M059J (cell line): ENCODE results near the gene UBQLNL. TPM values are rescaled to one million over a fixed set of nuclear protein-coding genes. Genes with fewer than 3 reads are reported as not detected.
A peak's percentile ranks its signal among the peaks of the same experiment; 100 is the strongest.

ENCODE experiments used
- DNase-seq: peaks from one replicate; pipeline ENCODE4 v3.0.0-alpha.2; 2012; ENCODE audit warnings: low read depth
- total RNA-seq: library from RNA; depleted of rRNA; stranded (reverse); fragments of >200 nt; shearing (Covaris generic); gene quantifications from 2 replicates; pipeline ENCODE4 v1.2.3, GENCODE V29; 2014; rRNA removed

The UBQLNL gene
- total RNA-seq, 1 experiment from 2014 or later: 0.34 TPM

DNA sequence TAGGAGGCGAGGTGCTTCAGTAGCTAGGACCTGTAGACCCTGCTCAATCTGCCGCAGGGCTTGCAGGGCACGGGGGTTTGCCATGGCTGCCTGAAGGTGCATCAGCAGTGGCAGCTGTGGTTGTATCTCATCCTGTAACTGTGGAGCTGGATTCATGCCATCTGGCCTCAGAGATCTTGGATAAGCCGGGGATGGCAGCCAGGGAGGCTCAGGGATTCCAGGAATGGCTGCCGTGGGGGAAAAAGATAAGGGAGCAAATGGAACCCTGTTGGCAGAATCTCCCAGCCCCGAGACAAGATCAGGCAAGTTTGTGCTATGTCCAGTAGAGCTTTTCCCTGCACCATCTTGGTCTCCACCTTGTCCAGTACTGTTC is 8.6 kb downstream of the UBQLNL start:
- DNase-seq: no peak

DNA sequence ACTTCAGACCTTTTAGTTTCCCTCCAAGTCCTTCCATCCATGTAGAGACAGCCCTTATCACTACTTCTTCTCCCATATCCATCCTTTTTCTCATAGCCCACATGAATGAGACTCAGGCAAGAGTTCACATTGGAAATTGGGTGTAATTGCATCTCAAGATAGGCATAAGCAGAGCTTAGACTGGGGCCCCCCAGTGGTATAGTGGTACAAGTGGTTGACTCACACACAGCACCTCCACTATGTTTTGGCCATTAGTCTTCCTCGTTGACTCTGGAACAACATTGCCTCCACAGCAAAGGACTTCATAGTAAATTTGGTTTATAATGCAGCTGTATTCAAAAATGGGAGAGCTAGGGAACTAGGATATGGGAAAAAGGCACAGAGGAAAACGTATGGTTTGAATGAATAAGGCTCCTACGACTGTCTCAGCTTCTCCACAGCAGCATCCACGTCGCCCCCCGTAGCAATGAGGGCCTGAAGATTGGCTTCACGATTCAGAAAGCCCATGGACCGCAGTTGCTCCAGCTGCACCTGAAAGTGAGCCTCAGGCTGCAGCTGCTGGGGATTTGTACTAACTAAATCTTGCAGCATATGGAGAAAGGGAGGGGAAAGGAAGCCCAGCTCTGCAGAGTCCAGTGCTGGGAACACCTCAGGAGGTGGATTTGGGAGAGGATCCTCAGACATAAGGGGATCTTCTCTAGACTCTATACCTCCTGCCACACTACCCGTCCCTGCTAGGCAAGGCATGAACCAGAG is 9.1 kb downstream of the UBQLNL start:
- no peak for DNase-seq

DNA sequence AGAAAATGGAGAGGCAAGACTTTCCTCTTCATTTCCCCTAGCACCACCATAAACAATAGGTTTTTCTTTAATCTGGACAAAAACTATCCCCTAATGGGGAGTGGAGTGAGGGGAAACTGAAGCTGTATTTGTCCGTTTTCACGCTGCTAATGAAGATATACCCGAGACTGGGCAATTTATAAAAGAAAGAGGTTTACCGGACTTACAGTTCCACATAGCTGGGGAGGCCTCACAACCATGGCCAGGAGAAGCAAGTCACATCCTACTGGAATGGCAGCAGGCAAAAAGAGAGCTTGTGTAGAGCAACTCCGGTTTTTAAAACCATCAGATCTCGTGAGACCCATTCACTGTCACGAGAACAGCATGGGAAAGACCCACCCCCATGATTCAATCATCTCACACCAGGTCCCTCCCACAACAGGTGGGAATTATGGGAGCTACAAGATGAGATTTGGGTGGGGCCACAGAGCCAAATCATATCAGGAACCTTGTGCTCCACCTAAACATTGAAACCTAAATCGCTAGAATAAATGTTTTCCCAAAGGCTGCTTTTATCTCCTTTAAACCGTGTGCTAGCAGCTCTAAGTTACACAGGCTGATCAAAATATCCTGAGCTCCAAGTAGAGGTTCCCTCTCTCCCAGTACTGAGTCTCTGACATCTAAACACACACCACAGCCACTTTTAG is 11.0 kb downstream of the UBQLNL start:
- no peak for DNase-seq

DNA sequence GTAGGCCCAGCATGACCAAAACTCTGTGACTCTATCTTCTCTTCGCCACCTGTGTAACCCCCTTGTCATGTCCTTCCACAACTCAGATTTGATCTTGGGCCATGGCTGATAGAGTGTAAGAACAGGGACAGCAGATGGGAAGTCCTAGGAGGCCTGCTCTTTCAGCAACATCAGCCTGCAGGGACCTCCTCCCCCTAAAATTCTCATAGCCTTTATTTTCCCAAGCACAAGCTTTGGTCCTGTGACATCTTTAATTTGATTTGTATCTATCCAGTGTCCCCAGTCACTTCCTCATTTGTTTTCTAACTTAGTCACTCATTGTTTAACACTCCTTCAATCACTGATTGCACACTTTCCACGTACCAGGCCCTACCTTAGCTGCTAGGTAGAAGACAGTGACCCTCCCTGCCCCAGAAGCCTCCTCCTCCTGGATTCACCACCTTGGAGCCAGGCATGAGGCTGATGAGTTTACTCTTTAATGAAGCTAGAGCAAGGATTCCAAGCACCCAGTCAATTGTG is 12.0 kb downstream of the UBQLNL start:
- DNase-seq: no peak

DNA sequence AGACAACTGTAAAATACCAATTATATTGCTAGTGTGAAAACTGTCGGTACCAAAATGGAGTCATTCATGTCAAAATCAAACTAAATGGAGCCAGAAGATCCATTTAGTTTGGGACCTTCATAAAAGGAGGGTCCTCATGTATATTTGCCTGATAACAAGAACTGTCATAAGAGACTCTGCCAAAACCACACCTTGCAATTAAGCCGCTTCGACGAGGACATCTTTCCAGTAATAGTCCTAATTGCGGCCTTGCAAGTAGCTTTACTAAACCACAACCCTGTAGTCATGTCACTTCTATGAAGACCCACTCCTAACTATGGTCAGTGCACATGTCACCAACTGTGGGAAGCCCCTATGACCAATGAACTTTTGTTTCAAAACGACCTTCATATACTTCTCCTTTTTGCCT is 16.1 kb downstream of the UBQLNL start:
- no peak for DNase-seq

DNA sequence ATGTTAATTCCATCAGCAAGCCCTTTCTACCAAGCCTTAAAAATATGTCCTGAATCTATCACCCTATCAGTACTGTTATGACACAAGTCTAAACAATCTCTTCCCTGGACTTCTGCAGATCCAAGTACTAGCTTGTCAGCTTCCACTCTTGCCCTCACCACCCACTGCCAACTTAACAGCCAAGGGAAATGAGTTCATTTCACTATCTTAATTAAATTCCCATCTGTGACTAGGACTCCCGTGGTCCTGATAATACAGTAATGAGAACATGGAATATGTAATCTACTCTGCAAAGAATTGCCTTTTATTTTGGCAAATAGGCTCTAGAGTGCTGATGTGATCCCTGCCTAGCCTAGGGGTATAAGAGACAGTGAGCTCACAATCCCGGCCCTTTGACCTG is 16.8 kb downstream of the UBQLNL start:
- DNase-seq: no peak

DNA sequence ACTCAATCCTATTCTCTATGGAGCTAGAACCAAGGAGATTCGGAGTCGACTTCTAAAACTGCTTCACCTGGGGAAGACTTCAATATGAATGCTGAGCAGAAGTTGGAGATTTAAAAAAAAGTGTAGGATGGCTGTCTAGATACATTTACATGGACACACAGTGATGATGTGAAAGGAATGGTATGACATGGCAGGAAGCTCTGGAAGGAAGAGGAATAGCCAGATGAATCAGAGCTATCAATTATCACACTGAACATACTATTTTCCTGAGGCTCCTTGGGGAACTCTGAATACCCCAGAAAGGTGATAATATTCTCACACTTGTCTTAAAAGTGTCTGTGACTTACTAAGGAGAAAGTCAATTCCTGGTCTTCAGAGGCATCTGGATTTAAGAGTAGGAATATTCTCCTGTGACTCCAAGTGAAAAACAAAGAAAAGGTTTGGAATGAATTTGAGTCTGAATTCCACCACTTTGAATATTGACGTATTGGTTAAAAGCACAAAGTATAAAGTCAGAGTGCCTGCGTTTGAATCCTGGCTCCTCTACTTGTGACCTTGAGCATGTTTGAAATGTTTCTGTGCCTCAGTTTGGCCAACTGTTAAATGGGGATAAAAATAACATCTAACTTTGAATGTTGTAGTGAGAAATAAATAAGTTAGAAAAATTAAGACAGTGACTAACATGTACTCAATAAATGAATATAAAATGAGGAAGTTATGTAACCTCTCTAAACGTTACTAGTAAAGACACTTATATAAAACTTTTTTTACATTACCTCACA is 26.7 kb downstream of the UBQLNL start:
- no peak for DNase-seq

DNA sequence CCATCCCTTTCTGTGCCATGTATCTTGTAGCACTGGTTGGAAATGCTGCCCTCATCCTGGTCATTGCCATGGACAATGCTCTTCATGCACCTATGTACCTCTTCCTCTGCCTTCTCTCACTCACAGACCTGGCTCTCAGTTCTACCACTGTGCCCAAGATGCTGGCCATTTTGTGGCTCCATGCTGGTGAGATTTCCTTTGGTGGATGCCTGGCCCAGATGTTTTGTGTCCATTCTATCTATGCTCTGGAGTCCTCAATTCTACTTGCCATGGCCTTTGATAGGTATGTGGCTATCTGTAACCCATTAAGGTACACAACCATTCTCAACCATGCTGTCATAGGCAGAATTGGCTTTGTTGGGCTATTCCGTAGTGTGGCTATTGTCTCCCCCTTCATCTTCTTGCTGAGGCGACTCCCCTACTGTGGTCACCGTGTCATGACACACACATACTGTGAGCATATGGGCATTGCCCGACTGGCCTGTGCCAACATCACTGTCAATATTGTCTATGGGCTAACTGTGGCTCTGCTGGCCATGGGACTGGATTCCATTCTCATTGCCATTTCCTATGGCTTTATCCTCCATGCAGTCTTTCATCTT is 27.6 kb downstream of the UBQLNL start:
- DNase-seq: no peak

DNA sequence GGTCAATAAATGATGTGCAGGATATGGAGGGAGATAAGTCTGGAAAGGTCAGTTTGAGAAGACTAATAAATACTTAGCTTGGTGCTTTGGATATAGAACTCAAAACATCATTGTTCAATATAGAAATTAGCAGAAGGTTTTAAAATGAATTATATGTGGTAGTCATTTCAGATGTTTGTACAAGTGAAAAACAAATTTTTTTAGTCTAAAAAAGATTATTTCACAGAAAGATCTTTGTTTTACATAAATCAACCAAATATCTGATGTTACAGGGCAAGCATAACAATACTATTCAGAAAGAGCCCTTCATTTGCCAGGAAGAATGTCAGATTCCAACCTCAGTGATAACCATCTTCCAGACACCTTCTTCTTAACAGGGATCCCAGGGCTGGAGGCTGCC is 28.1 kb downstream of the UBQLNL start, which contains the start of gene OR52D1:
TSS of gene OR52D1 (plus strand) at position 301 of the 400 bp plus-strand sequence. CDS start at position 323, 22 bp downstream.
- DNase-seq: no peak

DNA sequence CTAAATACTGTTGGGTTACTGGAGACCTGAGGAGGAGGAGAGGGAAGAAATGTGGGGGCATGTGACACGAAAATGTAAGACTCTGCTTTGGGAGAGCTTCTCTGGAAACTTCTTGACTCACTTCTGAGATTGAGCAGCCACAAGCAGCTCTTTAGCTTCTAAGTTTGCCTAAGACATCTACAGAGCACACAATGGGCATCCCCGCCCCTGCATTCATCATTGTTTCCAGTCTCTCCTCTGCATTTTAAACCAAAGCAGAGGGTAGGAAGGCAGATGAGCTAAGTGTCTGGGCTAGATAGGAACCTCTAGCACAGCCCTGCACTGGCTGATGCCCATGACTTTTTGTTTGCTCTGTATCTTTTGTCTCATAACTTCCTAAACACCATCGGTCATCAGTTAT is 30.1 kb downstream of the UBQLNL start:
- no peak for DNase-seq

DNA sequence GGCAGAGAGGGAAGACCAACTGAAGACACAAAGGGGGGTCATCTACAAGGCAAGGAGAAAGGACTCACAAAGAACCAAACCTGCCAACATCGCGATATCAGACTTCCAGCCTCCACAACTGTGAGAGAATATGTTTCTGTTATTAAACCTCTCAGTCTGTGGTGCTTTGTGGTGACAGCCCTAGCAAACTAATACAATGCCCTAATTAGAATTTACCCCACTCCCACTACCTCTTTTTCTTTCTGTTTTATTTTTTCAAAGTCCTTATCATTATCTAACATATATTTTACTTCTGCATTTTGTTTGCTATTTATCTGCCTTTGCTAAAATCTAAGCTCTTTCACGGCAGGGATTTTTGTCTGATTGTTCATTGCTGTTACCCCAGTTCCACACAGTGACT is 30.5 kb downstream of the UBQLNL start:
- no peak for DNase-seq

DNA sequence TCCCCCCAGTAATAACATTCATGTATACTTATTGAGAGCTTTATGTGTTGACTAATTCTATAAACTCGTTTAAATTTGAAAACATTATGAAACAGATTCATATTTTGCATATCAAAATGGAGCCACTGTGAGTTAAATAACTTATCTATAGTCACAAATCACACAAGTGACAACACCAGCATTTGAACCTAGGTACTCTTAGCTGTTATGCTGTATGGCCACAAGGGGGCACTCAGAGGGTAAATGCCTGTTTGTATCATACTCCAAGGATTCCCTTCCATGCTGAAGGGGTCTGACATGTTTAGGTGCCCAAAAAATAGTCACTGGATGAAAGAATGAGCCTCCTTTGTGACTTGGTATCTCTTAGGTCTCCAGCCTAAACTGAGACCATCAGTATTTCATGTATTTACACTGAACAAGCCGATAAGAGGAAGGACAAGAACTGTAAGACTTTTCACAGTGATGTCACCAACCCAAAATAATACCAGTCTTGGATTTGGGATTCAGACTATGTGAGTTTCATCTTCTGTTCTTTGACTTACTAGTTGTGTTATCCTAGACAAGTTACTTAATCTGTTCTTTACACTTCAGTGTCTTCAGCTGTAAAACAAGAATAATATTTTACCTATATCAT is 40.2 kb downstream of the UBQLNL start:
- DNase-seq: peak; percentile 55

DNA sequence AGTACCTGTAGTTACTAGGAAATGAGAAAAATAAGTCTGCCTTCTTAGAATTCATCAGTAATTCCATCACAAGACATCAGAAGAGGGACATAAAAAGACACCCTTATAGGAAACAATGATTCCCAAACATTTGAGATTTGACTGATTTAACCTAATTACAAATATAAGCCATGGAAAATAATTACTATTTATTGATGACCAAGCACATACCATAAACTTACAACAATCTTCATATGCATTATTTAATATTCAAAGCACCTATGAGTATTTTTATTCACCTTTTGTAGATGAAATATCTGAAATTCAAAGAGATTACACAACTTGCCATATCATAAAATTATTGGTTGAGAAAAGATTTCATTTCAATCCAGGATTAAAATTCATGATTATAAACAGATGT is 42.6 kb downstream of the UBQLNL start:
- no peak for DNase-seq

DNA sequence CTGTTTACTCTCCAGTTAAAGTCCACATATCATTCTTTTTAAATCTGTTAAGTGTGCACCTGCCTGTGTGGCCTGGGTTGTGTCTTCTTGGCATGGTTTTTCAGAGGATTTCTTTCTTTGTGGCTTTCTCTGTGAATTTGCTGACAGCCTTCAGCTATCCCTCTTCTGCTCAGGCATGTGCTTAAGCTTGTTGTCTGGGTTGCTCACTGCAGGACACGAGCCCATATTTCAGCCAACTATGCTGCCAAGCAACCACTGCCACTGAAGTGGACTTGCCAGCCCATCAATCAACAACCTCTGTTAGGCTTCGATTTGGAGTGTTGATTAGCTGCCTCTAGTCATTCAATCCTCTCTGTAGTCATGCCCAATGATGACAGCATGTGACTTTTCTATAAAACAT is 49.0 kb downstream of the UBQLNL start:
- no peak for DNase-seq

Other genes starting within 250 kb of the UBQLNL start
- 2.2 and 7.0 TPM in 2 replicates for gene HBE1, start 246.8 kb downstream of the UBQLNL start, total RNA-seq
- gene OR51B4, start 214.8 kb downstream of the UBQLNL start, total RNA-seq: 2.0 TPM in 1 of 2 replicates, not detected in the other
- not detected in 2 replicates for gene OR51B2, start 192.4 kb downstream of the UBQLNL start, total RNA-seq
- not detected in 2 replicates for gene OR51B5, start 173.2 kb downstream of the UBQLNL start, total RNA-seq
- gene OR51B6, start 165.2 kb downstream of the UBQLNL start, total RNA-seq: not detected in 2 replicates
- not detected in 2 replicates for gene OR51M1, start 132.9 kb downstream of the UBQLNL start, total RNA-seq
- gene OR51Q1, start 94.6 kb downstream of the UBQLNL start, total RNA-seq: not detected in 2 replicates
- not detected in 2 replicates for gene OR51I1, start 75.2 kb downstream of the UBQLNL start, total RNA-seq
- gene OR51I2, start 67.4 kb downstream of the UBQLNL start, total RNA-seq: not detected in 2 replicates
- not detected in 2 replicates for gene OR52D1, start 28.0 kb downstream of the UBQLNL start, total RNA-seq
- gene UBQLN3, start 6.7 kb downstream of the UBQLNL start, total RNA-seq: not detected in 2 replicates
- gene OR52H1, start 31.8 kb upstream of the UBQLNL start, total RNA-seq: not detected in 2 replicates
- not detected in 2 replicates for gene OR52B6, start 64.2 kb upstream of the UBQLNL start, total RNA-seq
- gene TRIM6, start 79.9 kb upstream of the UBQLNL start, total RNA-seq: 9.6 and 24.7 TPM in 2 replicates
- gene TRIM34, start 108.3 kb upstream of the UBQLNL start, total RNA-seq: 13.2 and 22.2 TPM in 2 replicates
- gene TRIM5, start 168.4 kb upstream of the UBQLNL start, total RNA-seq: 71.1 and 92.8 TPM in 2 replicates
- gene TRIM22, start 173.1 kb upstream of the UBQLNL start, total RNA-seq: 101 and 128 TPM in 2 replicates
- not detected in 2 replicates for gene OR56B1, start 219.7 kb upstream of the UBQLNL start, total RNA-seq
- not detected in 2 replicates for gene OR52N4, start 237.5 kb upstream of the UBQLNL start, total RNA-seq